GM10266 (cell line): ENCODE measurements around the gene ZP3.
"Not testable (repeated sequence)": the region's sequence is repeated elsewhere in the genome, so short reads cannot be mapped to it uniquely, and the experiment has no call there.

Experiments
- DNase-seq: peaks from one replicate; pipeline ENCODE4 v3.0.0; 2012; ENCODE audit errors: extremely low spot score
- CTCF ChIP-seq: IDR thresholded peaks from 2 replicates; pipeline ENCODE4 v1.5.1; 2012; ENCODE audit warnings: mild to moderate bottlenecking, low read depth; ENCODE audit not compliant: control insufficient read depth, insufficient read depth; ENCODE audit errors: missing control alignments

ZP3 gene

GRCh38 chr7:76386691-76387260, 38.0 kb upstream of the ZP3 start:
- TF ChIP-seq CTCF = no peak
- DNase-seq = no peak

- DNase-seq = not testable (repeated sequence)
Observed at GRCh38 chr7:76387789-76388188, 37.0 kb upstream of the ZP3 start.

GRCh38 chr7:76390092-76390491, 34.7 kb upstream of the ZP3 start:
- DNase-seq = no peak
- no peak for TF ChIP-seq CTCF

DNA sequence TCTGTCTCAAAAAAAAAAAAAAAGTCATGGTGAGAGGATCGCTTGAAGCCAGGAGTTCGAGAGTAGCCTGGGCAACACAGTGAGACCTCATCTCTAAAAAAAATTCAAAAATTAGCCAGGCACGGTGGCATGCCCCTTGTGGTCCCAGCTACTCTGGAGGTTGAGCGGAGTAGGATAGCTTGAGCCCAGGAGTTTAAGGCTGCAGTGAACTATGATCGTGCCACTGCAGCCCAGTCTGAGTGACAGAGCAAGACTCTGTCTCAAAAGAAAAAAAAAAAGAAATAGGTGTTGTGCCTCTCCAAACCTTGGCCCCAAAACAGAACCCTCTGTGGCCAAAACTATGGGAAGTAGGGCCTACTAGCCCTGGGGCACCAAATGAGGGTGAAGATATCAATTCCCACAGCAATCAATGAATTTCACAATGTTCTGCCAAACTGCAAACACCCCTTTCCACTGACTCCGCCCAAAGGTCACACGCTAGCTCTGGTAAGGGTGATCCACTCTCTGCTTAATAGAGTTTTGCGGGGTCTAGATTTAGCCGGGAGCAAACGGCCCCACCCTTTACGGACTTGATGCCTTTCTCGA, 32.1 kb upstream of the ZP3 start:
- DNase-seq = no peak
- TF ChIP-seq CTCF = no peak

DNA sequence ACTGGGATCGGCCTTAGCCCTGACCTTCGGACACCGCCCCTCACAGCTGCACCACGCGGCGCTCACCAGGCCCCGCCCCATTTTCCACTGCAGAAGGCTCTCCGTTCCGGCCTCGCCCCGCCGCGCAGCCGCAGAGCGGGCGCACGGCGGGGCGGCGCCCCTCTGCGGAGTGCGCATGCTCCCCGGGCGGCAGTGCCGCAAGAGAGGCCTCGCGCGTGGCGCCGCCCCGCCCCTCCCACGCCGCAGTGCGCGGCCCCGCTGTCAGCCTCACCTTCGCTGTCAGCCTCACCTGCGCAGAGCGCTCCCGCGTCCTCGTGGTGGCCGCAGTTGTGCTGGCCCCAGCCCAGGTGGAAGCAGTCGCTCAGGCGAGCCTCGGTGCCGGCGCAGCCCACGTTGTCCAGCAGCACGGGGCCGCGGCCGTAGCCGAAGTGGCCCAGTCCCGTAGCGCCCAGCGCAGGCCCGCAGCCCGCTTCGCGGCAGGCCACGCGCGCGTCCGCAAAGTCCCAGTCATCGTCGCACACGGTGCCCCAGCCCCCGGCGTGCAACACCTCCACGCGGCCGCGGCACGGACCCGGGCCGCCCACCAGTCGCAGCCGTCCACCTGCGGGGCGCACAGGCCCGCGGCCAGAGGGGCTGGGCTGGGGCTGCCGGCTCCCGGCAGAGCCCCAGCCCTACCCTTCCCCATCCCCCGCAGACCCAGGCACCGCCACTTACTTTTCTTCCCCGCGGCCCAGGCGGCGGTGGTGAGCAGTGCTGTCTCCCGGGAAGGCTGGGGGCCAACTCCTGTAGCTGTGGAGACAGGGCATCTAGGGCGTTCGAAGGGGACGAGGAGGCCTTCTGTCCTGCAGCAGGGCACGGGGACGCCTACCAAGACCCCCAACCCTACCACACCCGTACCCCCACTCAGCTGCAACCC, 31.4 kb upstream of the ZP3 start:
- DNase-seq = peak; percentile 99
- no peak for TF ChIP-seq CTCF

DNA sequence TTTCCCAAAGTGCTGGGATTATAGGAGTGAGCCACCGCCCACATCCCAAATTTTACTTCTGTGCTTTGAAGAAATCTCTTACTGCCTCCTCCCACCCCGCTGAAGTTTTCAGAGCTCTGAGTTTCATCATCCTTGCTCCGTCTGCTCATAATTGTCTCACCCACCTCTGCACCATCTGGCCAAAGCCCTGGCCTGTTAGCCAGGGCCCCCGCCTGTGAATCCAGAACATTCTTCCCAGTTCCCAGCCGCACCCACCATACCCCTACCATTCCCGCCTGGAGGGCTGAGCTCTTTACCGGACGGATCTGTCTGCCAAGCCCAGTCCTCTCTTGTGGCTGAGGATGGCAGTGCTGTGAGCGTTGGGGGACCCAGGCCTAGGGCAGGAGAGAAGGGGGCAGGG, 29.8 kb upstream of the ZP3 start:
- TF ChIP-seq CTCF = no peak
- DNase-seq = no peak

- not testable (repeated sequence) for DNase-seq
Observed at GRCh38 chr7:76395605-76395964, 29.2 kb upstream of the ZP3 start.

GRCh38 chr7:76395965-76396726, 28.6 kb upstream of the ZP3 start:
- no peak for DNase-seq
- TF ChIP-seq CTCF = no peak
